Measurements from ENCODE around the gene COPZ2.
"Not testable (repeated sequence)": the region's sequence is repeated elsewhere in the genome, so short reads cannot be mapped to it uniquely, and the experiment has no call there.

COPZ2 gene

DNA sequence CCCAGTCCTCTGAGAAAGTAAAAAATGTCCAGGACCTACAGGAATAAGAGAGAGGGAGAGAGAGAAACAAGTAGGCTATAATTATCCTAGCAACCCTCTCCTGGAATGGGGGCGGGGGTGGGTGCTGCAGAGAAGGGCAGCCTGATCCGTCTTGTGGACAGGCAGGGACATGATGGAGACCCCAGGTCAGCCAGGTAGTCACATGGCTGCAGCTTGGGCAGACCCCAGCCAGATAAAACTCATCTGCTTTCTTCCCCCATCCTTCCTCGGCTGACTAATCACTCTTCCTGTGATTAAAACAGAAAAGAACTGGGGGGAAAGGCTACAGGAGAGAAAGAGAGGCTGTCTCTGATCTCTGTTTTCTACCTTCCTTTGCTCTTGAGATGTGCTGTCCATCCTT, 32.6 kb downstream of the COPZ2 start:
- DNase-seq: no peak

GRCh38 chr17:48003417-48004151, 34.0 kb downstream of the COPZ2 start:
- no peak for DNase-seq

DNA sequence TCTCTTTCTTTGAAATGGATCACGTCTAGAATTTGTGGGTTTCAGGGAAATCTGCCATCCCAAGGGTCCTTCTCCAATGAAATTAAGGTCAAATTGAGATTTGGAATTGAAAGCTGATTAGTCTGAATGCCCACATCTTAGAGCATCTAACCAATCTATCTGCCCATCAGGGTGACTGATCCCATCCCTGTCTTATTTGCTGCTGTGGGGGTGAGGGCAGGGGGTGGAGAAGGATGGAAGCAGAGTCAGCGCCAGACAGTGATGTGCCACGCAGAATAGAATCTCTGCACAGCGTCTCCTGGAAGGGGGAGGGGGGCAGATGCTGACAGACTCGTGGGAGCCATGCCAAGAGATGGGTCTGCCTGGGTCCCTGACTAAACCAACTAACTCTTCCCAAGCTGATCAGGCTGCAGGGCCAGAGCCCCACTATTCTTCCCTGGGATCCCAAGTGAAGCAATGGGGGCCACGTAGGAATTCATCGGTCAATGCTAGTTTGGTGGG, 34.6 kb downstream of the COPZ2 start:
- no peak for DNase-seq

GRCh38 chr17:48002266-48002915, 35.2 kb downstream of the COPZ2 start:
- DNase-seq: no peak

- DNase-seq: not testable (repeated sequence)
These were observed 35.9 kb downstream of the COPZ2 start for GRCh38 chr17:48001657-48002056.

DNA sequence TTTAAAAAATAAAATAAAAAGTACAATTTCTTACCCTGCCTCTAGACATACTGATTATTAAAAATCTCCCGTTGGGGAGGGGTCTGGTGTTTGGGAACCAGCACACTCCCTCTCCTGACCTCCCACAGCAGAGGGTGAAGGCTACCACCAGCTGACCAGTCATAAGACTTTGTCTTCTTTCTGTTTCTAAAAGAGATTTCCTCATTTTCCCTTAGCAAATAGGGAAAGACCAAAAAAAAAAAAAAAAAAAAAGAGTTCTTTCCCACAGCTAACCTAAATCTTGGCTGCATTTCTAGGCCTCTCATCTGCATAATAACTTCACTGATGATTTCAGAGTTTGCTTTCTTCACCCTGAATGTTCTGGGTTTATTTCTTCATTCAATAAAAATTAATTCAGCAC, 36.4 kb downstream of the COPZ2 start:
- DNase-seq: no peak

- DNase-seq: no peak
These were observed 38.0 kb downstream of the COPZ2 start for GRCh38 chr17:47999582-47999981.

GRCh38 chr17:47998044-47998443, 39.6 kb downstream of the COPZ2 start:
- no peak for DNase-seq

GRCh38 chr17:47997586-47997985, 40.0 kb downstream of the COPZ2 start:
- DNase-seq: no peak

GRCh38 chr17:47996201-47996600, 41.4 kb downstream of the COPZ2 start:
- no peak for DNase-seq

- DNase-seq: no peak
These were observed 42.2 kb downstream of the COPZ2 start for GRCh38 chr17:47995241-47995935.

DNA sequence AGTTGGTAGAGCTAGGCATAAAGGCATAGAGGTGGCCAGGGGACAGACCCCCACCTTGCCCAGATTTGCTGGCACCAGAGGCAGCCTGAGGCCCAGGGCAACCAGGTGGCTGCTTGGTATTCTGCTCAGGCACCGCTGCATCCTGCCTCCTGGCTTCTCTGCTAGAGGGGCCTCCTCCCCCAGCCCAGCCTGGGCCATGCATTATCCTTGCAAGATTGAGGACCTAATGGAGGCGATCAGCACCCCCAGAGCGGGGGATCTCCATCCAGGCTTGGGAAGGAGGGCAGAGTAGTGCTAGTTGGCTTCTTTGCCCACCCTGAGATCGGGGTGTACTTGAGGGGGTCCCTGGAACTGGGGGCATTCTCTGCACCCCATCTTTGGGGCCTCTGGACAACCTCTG, 42.9 kb downstream of the COPZ2 start:
- no peak for DNase-seq

GRCh38 chr17:47993964-47994363, 43.6 kb downstream of the COPZ2 start:
- no peak for DNase-seq

- DNase-seq: no peak
These were observed 44.5 kb downstream of the COPZ2 start for GRCh38 chr17:47993031-47993564.

GRCh38 chr17:47992216-47992615, 45.4 kb downstream of the COPZ2 start:
- no peak for DNase-seq

DNA sequence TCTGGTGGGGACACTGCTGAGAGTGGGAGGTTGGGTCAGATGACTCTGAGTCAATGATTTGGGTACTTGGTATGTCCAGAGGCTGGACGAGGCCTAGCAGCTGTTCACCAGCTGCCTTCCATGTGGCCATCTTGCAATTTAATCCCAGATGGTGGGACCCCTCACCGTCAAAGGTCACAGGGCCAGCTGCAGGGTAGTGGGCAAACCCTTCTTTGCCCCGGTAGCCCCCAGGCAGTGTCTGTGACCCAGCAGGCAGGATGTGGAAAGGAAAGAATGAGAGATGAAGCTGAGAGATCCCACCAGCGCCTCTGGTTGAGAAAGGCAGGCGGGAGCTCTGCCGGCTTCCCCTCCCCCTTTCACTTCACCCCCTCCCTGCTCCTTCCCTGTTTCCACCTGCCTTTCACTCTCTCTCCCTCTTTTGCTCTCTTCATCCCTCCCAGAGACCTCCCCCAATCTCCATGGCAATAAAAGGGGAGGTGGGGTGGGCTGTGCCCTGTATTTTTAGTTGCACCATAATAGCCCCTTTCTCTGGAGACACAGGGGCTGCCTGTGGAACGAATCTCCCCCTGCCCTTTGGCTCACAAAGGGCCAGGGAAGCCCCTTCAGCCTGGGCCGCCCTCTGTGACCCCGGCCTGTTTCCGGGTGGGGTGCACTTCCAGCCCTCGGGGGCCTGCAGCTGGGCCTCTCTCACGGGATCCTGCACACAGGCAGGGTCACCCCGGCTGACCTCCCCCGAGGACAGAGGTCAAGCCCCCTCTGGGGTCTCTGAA, 46.5 kb downstream of the COPZ2 start:
- no peak for DNase-seq

GRCh38 chr17:47989700-47990099, 47.9 kb downstream of the COPZ2 start:
- no peak for DNase-seq

DNA sequence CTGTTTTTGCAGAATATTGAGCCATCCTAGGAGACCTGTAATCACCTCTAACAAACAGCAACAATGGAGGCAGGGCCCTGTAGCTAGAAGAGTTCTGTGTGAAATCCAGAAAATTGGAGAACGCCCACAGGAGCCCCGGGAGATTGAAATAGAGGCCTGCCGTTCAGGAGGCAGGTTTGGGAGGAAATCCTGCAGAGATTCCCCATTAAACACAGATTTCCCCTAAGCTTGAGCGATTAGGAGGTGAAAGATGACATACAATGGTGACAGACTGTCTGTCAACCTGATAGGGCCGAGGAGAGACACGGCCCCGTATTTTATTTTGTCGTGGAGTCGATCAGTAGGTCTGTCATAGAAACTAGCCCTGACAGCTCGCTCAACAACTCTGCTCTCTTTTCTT, 48.4 kb downstream of the COPZ2 start:
- no peak for DNase-seq

- DNase-seq: not testable (repeated sequence)
These were observed 49.2 kb downstream of the COPZ2 start for GRCh38 chr17:47988445-47988844.

DNA sequence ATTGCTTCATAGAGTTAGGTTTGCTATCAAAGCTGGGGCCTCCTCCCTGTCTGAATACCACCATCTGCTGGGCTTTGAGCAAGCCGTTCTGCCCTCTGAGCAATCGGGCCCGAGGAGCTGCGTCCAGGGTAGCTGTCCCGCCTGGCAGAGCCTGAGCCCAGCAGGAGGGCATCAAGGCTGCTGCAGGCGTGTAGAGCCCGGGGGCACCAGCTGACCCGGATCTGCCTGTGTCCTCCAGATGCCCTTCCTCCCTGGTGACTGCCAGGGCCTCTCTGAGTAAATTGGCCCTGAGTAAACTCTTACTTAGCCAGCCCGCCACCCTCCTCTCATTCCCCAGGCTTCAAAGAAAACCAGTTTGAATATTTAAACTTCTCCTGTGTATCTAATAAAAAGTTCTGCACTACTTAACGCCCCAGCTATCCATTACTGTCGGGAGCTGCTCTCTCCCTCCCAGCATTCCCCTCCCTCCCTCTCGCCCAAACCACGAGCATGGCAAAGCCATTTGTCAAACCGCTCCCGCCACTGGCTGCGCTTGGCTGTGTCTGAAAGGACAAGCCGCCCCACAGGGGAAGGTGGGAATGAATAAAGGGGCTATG, 50.3 kb downstream of the COPZ2 start:
- no peak for DNase-seq

GRCh38 chr17:47986520-47986919, 51.1 kb downstream of the COPZ2 start:
- no peak for DNase-seq

Measured in C1 segment of cervical spinal cord (tissue), 14 donors.